ENCODE measurements around the gene MOAP1. TPM values are rescaled to one million over a fixed set of nuclear protein-coding genes. Genes with fewer than 3 reads are reported as not detected.
"Not testable (repeated sequence)": the region's sequence is repeated elsewhere in the genome, so short reads cannot be mapped to it uniquely, and the experiment has no call there.

MOAP1 gene
- polyA plus RNA-seq, 1 of the 3 experiments (the other 2 are of a cell fraction), result 25.0 TPM

GRCh38 chr14:93171376-93171775 lies 13.3 kb downstream of the MOAP1 start:
- H4K20me1 ChIP-seq (ENCODE audit: insufficient read depth), result no peaks in the 10 kb centered on the region
- 79% methylated on average over 4 of the region's 4 CpGs for WGBS (ENCODE audit: low lambda C conversion rate)
- peaks cover 0 to 3% of the 10 kb centered on the region in 2 experiments; a peak in 1 of 4 replicates for H3K4me1 ChIP-seq (ENCODE audit: control insufficient read depth in 1 of 2, insufficient read depth in 2 of 2, low read depth in 1 of 2, low read length in 1 of 2)
- H3K79me2 ChIP-seq (ENCODE audit: insufficient read depth), result no peaks in the 10 kb centered on the region
- no peaks in the 10 kb centered on the region for H3K9me3 ChIP-seq
- H2AFZ ChIP-seq (ENCODE audit: low read depth), result no peak overlapping the region
- no peak for DNase-seq
- H3K27me3 ChIP-seq (ENCODE audit: insufficient read depth), result no peaks in the 10 kb centered on the region
- H3K36me3 ChIP-seq (replicated peaks in 1 of 2; ENCODE audit: control insufficient read depth in 1 of 2, insufficient read depth in 2 of 2, low read length in 1 of 2), result no peaks in the 10 kb centered on the region
- no peaks in the 10 kb centered on the region for H3F3A ChIP-seq (replicated peaks; ENCODE audit: insufficient read depth)
- no peak overlapping the region for H3K27ac ChIP-seq (ENCODE audit: low read depth in 2 of 2, low read length in 1 of 2)
- ChIA-PET CTCF (interaction anchor here (1.6 kb wide), 1 partner anchor 58 kb away, joined by 3 read pairs; no protein-coding TSS in a partner anchor), POLR2A (no interaction called here)
- no peak overlapping the region for H3K9ac ChIP-seq
- H3K9me2 ChIP-seq, result no peaks in the 10 kb centered on the region
- TF ChIP-seq POLR2AphosphoS5 (IDR thresholded peaks at IDR 0.05; ENCODE audit: low read depth, low read length), result no peak
- TF ChIP-seq RCOR1 (IDR thresholded peaks at IDR 0.05; ENCODE audit: low read length), result no peak
- H3K4me3 ChIP-seq (ENCODE audit: low read depth in 2 of 2, low read length in 1 of 2), result no peak overlapping the region
- H3K4me2 ChIP-seq, result no peak overlapping the region

DNA sequence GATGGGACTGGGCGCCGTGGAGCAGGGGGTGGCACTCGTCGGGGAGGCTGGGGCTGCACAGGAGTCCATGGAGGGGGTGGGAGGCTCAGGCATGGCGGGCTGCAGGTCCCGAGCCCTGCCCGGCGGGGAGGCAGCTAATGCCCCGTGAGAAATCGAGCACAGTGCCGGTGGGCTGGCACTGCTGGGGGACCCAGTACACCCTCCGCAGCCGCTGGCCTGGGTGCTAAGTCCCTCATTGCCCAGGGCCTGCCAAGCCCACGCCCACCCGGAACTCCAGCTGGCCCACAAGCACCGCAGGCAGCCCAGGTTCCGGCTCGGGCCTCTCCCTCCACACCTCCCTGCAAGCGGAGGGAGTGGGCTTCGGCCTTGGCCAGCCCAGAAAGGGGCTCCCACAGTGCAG lies 14.6 kb downstream of the MOAP1 start:
- H3K4me3 ChIP-seq (ENCODE audit: low read depth in 2 of 2, low read length in 1 of 2); DNase-seq; H2AFZ ChIP-seq (ENCODE audit: low read depth); H3K4me1 ChIP-seq (ENCODE audit: control insufficient read depth in 1 of 2, insufficient read depth in 2 of 2, low read depth in 1 of 2, low read length in 1 of 2); H3K36me3 ChIP-seq (replicated peaks in 1 of 2; ENCODE audit: control insufficient read depth in 1 of 2, insufficient read depth in 2 of 2, low read length in 1 of 2); POLR2A ChIA-PET; H3K27ac ChIP-seq (ENCODE audit: low read depth in 2 of 2, low read length in 1 of 2); H3K9ac ChIP-seq; H4K20me1 ChIP-seq (ENCODE audit: insufficient read depth); H3K79me2 ChIP-seq (ENCODE audit: insufficient read depth); H3K9me3 ChIP-seq; H3F3A ChIP-seq (replicated peaks; ENCODE audit: insufficient read depth); H3K27me3 ChIP-seq (ENCODE audit: insufficient read depth); H3K9me2 ChIP-seq; H3K4me2 ChIP-seq: not testable (repeated sequence)
- 95% methylated on average over 8 of the region's 20 CpGs for WGBS (ENCODE audit: low lambda C conversion rate)
- CTCF ChIA-PET, result interaction anchor here (0.8 to 1.5 kb wide), 3 partner anchors 8 to 218 kb away, joined by 3 to 6 read pairs (median 3); no protein-coding TSS in a partner anchor

DNA sequence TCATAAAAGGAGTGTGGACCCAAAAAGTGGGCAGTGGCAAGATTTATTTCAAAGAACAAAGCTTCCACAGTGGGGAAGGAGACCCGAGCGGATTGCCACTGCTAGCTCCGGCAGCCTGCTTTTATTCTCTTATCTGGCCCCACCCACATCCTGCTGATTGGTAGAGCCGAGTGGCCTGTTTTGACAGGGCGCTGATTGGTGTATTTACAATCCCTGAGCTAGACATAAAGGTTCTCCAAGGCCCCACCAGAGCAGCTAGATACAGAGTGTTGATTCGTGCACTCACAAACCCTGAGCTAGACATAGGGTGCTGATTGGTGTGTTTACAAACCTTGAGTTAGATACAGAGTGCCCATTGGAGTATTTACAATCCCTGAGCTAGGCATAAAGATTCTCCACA lies 15.1 kb downstream of the MOAP1 start:
- H2AFZ ChIP-seq (ENCODE audit: low read depth); H3F3A ChIP-seq (replicated peaks; ENCODE audit: insufficient read depth); H3K4me1 ChIP-seq (ENCODE audit: control insufficient read depth in 1 of 2, insufficient read depth in 2 of 2, low read depth in 1 of 2, low read length in 1 of 2); H3K79me2 ChIP-seq (ENCODE audit: insufficient read depth); H3K9me2 ChIP-seq; H3K27ac ChIP-seq (ENCODE audit: low read depth in 2 of 2, low read length in 1 of 2); H3K4me2 ChIP-seq; H4K20me1 ChIP-seq (ENCODE audit: insufficient read depth); H3K36me3 ChIP-seq (replicated peaks in 1 of 2; ENCODE audit: control insufficient read depth in 1 of 2, insufficient read depth in 2 of 2, low read length in 1 of 2); H3K9ac ChIP-seq; H3K27me3 ChIP-seq (ENCODE audit: insufficient read depth); DNase-seq; H3K4me3 ChIP-seq (ENCODE audit: low read depth in 2 of 2, low read length in 1 of 2); H3K9me3 ChIP-seq; POLR2A ChIA-PET: not testable (repeated sequence)
- CTCF ChIA-PET, result interaction anchor here (0.8 to 1.8 kb wide), 4 partner anchors 9 to 218 kb away, joined by 3 to 6 read pairs (median 4); no protein-coding TSS in a partner anchor
- WGBS (ENCODE audit: low lambda C conversion rate), result 79% methylated on average over 3 of the region's 6 CpGs

DNA sequence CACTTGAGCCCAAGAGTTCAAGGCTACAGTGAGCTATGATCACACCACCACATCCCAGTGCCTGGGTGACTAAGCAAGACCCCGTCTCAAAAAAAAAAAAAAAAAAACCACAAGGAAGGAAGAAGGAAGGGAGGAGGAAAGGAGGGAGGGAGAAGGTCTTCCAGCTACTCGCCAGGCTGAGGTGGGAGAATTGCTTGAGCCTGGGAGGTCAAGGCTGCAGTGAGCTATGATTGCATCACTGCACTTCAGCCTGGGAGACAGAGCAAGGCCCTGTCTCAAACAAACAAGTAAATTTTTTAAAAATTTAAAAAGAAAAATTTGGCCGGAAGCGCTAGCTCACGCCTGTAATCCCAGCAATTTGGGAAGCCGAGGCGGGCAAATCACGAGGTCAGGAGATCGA lies 16.1 kb downstream of the MOAP1 start:
- not testable (repeated sequence) for H3K4me1 ChIP-seq (ENCODE audit: control insufficient read depth in 1 of 2, insufficient read depth in 2 of 2, low read depth in 1 of 2, low read length in 1 of 2); H3K4me3 ChIP-seq (ENCODE audit: low read depth in 2 of 2, low read length in 1 of 2); DNase-seq; H3K9ac ChIP-seq; H3K4me2 ChIP-seq; H3K36me3 ChIP-seq (replicated peaks in 1 of 2; ENCODE audit: control insufficient read depth in 1 of 2, insufficient read depth in 2 of 2, low read length in 1 of 2); H3K9me3 ChIP-seq; H3K27ac ChIP-seq (ENCODE audit: low read depth in 2 of 2, low read length in 1 of 2); H3K27me3 ChIP-seq (ENCODE audit: insufficient read depth); H3K79me2 ChIP-seq (ENCODE audit: insufficient read depth); H3K9me2 ChIP-seq; H4K20me1 ChIP-seq (ENCODE audit: insufficient read depth); H3F3A ChIP-seq (replicated peaks; ENCODE audit: insufficient read depth); H2AFZ ChIP-seq (ENCODE audit: low read depth)
- ChIA-PET POLR2A (interaction anchor here (1.0 kb wide), 1 partner anchor 224 kb away, joined by 4 read pairs; no protein-coding TSS in a partner anchor), CTCF (interaction anchor here (1.5 to 1.8 kb wide), 2 partner anchors 10 to 29 kb away, joined by 4 to 6 read pairs; no protein-coding TSS in a partner anchor)
- 81% methylated on average over 9 of the region's 9 CpGs for WGBS (ENCODE audit: low lambda C conversion rate)

DNA sequence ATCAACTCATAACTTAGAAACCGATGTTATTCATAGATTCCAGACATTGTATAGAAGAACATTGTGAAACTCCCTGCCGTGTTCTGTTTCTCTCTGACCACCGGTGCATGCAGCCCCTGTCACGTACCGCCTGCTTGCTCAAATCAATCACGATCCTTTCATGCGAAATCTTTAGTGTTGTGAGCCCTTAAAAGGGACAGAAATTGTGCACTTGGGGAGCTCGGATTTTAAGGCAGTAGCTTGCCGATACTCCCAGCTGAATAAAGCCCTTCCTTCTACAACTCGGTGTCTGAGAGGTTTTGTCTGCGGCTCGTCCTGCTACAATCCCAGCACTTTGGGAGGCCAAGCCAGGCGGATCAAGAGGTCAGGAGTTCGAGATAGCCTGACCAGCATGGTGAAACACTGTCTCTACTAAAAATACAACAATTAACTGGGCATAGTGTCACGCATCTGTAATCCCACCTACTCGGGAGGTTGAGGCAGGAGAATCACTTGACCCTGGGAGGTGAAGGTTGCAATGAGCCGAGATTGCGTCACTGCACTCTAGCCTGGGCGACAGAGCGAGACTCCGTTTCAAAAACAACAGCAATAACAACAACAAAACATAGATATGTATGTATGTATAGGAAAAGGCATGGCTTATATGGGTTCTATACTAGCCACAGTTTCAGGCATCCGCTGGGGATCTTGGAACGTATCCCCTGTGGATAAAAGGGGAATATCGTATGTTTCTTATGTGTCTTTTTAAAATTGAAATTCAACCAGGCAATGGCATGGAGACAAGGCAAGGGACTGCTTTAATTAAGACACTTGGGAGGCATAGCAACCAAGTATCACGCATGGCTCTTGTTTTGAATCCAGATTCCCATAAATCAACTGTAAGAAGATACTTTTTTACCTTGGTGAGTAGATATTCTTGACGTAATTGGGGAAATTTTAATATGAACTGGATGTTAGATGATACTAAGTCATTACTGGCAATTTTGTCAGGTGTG lies 19.1 kb downstream of the MOAP1 start:
- H3K27me3 ChIP-seq (ENCODE audit: insufficient read depth); H3F3A ChIP-seq (replicated peaks; ENCODE audit: insufficient read depth); H3K4me3 ChIP-seq (ENCODE audit: low read depth in 2 of 2, low read length in 1 of 2); POLR2A ChIA-PET; DNase-seq; H3K9me2 ChIP-seq; H3K36me3 ChIP-seq (replicated peaks in 1 of 2; ENCODE audit: control insufficient read depth in 1 of 2, insufficient read depth in 2 of 2, low read length in 1 of 2); H3K9me3 ChIP-seq; H3K27ac ChIP-seq (ENCODE audit: low read depth in 2 of 2, low read length in 1 of 2); H2AFZ ChIP-seq (ENCODE audit: low read depth); H3K79me2 ChIP-seq (ENCODE audit: insufficient read depth); H4K20me1 ChIP-seq (ENCODE audit: insufficient read depth); H3K4me1 ChIP-seq (ENCODE audit: control insufficient read depth in 1 of 2, insufficient read depth in 2 of 2, low read depth in 1 of 2, low read length in 1 of 2); H3K9ac ChIP-seq; H3K4me2 ChIP-seq: not testable (repeated sequence)
- CTCF ChIA-PET, result interaction anchor here (0.8 to 1.2 kb wide), 2 partner anchors 26 to 52 kb away, joined by 3 to 4 read pairs; no protein-coding TSS in a partner anchor
- WGBS (ENCODE audit: low lambda C conversion rate), result 84% methylated on average over 21 of the region's 26 CpGs

Data from SK-N-SH (cell line).